T-cell (primary cell): ENCODE data around the gene CPZ. TPM values are rescaled to one million over a fixed set of nuclear protein-coding genes. Genes with fewer than 3 reads are reported as not detected.

ENCODE experiments used
- ATAC-seq, 4 experiments: fragments of 200-7000 bp in 3 of 4; fragments of 150-1000 bp in 1 of 4; cut with Tn5 transposase; replicated peaks in 1 of 4; 1 replicate in 3 of 4; 2 replicates in 1 of 4; pipeline ENCODE4 v1.10.0; 2021; ENCODE audit warnings: moderate library complexity in 3 of 4, mild to moderate bottlenecking in 2 of 4, moderate number of reproducible peaks in 1 of 4
- CTCF ChIA-PET, 2 donors: fragments of 300-600 bp; sonication (Branson Sonifier 250); formaldehyde crosslinking; loops; one replicate each; lab custom pipeline; 2022; ENCODE audit warnings: antibody characterized with exemption in 2 of 2; lab: Charles Lee
- POLR2A ChIA-PET, 2 donors: fragments of 300-600 bp; sonication (Branson Sonifier 250); formaldehyde crosslinking; loops; one replicate each; lab custom pipeline; 2022; ENCODE audit warnings: antibody characterized with exemption in 2 of 2; lab: Charles Lee
- DNase-seq, 35 experiments: peaks; one replicate each; pipeline versions ENCODE4 v3.0.0 to v3.0.0-alpha.2; 2013 to 2023
- H3K27ac ChIP-seq: one replicate; pipeline ENCODE4 v1.5.1; 2013; ENCODE audit warnings: low read length
- H3K27me3 ChIP-seq, 2 experiments: replicated peaks in 1 of 2; 1 replicate in 1 of 2; 2 replicates in 1 of 2; pipeline versions ENCODE4 v1.6.1 to v1.7.0; 2013; ENCODE audit warnings: low read length in 1 of 2, mixed read lengths in 1 of 2; ENCODE audit not compliant: control insufficient read depth in 2 of 2, insufficient read depth in 2 of 2; ENCODE audit errors: extremely low read depth in 1 of 2
- H3K36me3 ChIP-seq, 2 donors: 1 replicate in 1 of 2; 2 replicates in 1 of 2; pipeline versions ENCODE4 v1.6.1 to v1.7.0; 2013; ENCODE audit warnings: low read length in 1 of 2; ENCODE audit not compliant: control insufficient read depth in 2 of 2, insufficient read depth in 1 of 2; ENCODE audit errors: extremely low read depth in 1 of 2
- H3K4me1 ChIP-seq, 2 experiments: 1 replicate in 1 of 2; 2 replicates in 1 of 2; pipeline versions ENCODE4 v1.6.1 to v1.7.0; 2013; ENCODE audit warnings: low read length in 2 of 2, mixed read lengths in 1 of 2; ENCODE audit not compliant: insufficient read depth in 2 of 2, control insufficient read depth in 1 of 2; ENCODE audit errors: extremely low read depth in 1 of 2
- H3K4me3 ChIP-seq, 2 donors: 1 replicate in 1 of 2; 2 replicates in 1 of 2; pipeline versions ENCODE4 v1.5.1 to v1.7.0; 2013; ENCODE audit warnings: mild to moderate bottlenecking in 2 of 2, low read length in 1 of 2, moderate library complexity in 1 of 2; ENCODE audit not compliant: control insufficient read depth in 1 of 2; ENCODE audit errors: extremely low read depth in 1 of 2
- H3K9me3 ChIP-seq: 2 replicates; pipeline ENCODE4 v1.7.0; 2013
- H3K27ac Mint-ChIP-seq, 2 donors: one replicate each; pipeline ENCODE4 v1.8.0; 2020 to 2021; ENCODE audit warnings: mild to moderate bottlenecking in 2 of 2, mixed read lengths in 2 of 2
- H3K27me3 Mint-ChIP-seq, 2 donors: one replicate each; pipeline ENCODE4 v1.8.0; 2021 to 2022; ENCODE audit warnings: mixed read lengths in 2 of 2
- H3K36me3 Mint-ChIP-seq: one replicate; pipeline ENCODE4 v1.8.0; 2021; ENCODE audit warnings: mixed read lengths
- H3K4me1 Mint-ChIP-seq, 3 donors: one replicate each; pipeline ENCODE4 v1.8.0; 2020 to 2022; ENCODE audit warnings: mixed read lengths in 3 of 3, mild to moderate bottlenecking in 1 of 3
- H3K4me3 Mint-ChIP-seq, 3 donors: one replicate each; pipeline ENCODE4 v1.8.0; 2020 to 2022; ENCODE audit warnings: mild to moderate bottlenecking in 3 of 3, mixed read lengths in 3 of 3, moderate library complexity in 3 of 3
- H3K9me3 Mint-ChIP-seq, 3 donors: one replicate each; pipeline ENCODE4 v1.8.0; 2020 to 2022; ENCODE audit warnings: mixed read lengths in 3 of 3
- WGBS: methylation state at CpG from one replicate; pipeline ENCODE4 v1.1.5; 2013; ENCODE audit warnings: missing lambda C conversion rate; ENCODE audit not compliant: insufficient coverage; 5-methylcytosine and 5-hydroxymethylcytosine counted together
- total RNA-seq, 35 experiments: library from RNA in 6 of 35; stranded (reverse) in 6 of 35; fragments of 120-200 nt in 1 of 35; gene quantifications; one replicate each; pipeline versions ENCODE4 v1.2.1 to v1.2.4 and lab custom pipeline; 2013 to 2026

The CPZ gene
- total RNA-seq, 5 donors from 2014 or later (not counting 1 experiment from before 2014, with no cell fraction given) = 0.18 to 0.32 TPM; not detected in 3

DNA sequence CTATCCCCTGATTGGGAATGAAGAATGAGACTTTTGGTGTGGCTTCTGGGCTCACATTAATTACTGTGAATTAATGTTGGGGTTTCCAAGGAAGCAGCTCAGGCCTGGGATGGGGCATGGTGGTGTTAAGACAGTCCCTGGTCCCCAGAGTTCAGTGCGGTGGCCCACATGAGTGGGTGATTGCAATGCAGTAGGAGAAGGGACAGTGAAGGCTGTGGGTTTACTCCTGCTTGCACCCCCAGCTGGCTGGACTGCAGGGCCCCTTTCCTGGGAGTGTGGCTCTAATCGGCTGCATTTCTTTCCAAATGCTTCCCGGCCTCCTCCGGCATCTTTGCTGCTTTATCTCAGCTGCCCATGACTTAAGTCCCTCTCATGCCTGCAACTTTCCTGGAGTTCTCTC is 40.5 kb upstream of the CPZ start:
- Mint-ChIP-seq H3K27me3 (peaks cover 0 to 9% of the 10 kb centered on the region in 2 donors), H3K36me3 (no peaks in the 10 kb centered on the region), H3K4me3 (no peak overlapping the region), H3K9me3 (no peaks in the 10 kb centered on the region), H3K4me1 (no peaks in the 10 kb centered on the region), H3K27ac (no peak overlapping the region)
- DNase-seq (no peak), ATAC-seq (no peak)
- CTCF ChIA-PET = no interaction called here
- Histone ChIP-seq H3K4me3 (no peak overlapping the region), H3K27ac (no peak overlapping the region), H3K9me3 (no peaks in the 10 kb centered on the region), H3K36me3 (no peaks in the 10 kb centered on the region), H3K4me1 (no peaks in the 10 kb centered on the region), H3K27me3 (peaks cover 0 to 12% of the 10 kb centered on the region in 2 experiments)
- POLR2A ChIA-PET = no interaction called here
- 100% methylated on average over 4 of the region's 4 CpGs for WGBS

GRCh38 chr4:8552581-8553205 is 39.9 kb upstream of the CPZ start:
- no peaks in the 10 kb centered on the region for H3K9me3 Mint-ChIP-seq
- H3K27ac Mint-ChIP-seq = no peak overlapping the region
- H3K4me1 Mint-ChIP-seq = no peaks in the 10 kb centered on the region
- H3K4me3 Mint-ChIP-seq = no peak overlapping the region
- ATAC-seq (no peak), DNase-seq (no peak)
- no peaks in the 10 kb centered on the region for H3K36me3 Mint-ChIP-seq
- H3K36me3 ChIP-seq = no peaks in the 10 kb centered on the region
- ChIA-PET CTCF (no interaction called here), POLR2A (no interaction called here)
- peaks cover 0 to 5% of the 10 kb centered on the region in 2 donors for H3K27me3 Mint-ChIP-seq
- 80% methylated on average over 6 of the region's 8 CpGs for WGBS
- no peak overlapping the region for H3K27ac ChIP-seq
- H3K4me3 ChIP-seq = no peak overlapping the region
- H3K27me3 ChIP-seq = peaks cover 0 to 9% of the 10 kb centered on the region in 2 experiments
- no peaks in the 10 kb centered on the region for H3K4me1 ChIP-seq
- H3K9me3 ChIP-seq = no peaks in the 10 kb centered on the region

GRCh38 chr4:8553216-8553615 is 39.3 kb upstream of the CPZ start:
- Mint-ChIP-seq H3K36me3 (no peaks in the 10 kb centered on the region), H3K27me3 (peaks cover 0 to 5% of the 10 kb centered on the region in 2 donors), H3K27ac (no peak overlapping the region), H3K9me3 (no peaks in the 10 kb centered on the region), H3K4me3 (no peak overlapping the region), H3K4me1 (no peaks in the 10 kb centered on the region)
- H3K27ac ChIP-seq = no peak overlapping the region
- peaks cover 0 to 11% of the 10 kb centered on the region in 2 experiments for H3K27me3 ChIP-seq
- no peak for DNase-seq
- WGBS = 76% methylated on average over 7 of the region's 8 CpGs
- POLR2A ChIA-PET = no interaction called here
- no peaks in the 10 kb centered on the region for H3K9me3 ChIP-seq
- no peaks in the 10 kb centered on the region for H3K36me3 ChIP-seq
- no peak for ATAC-seq
- CTCF ChIA-PET = no interaction called here
- H3K4me3 ChIP-seq = no peak overlapping the region
- H3K4me1 ChIP-seq = no peaks in the 10 kb centered on the region

DNA sequence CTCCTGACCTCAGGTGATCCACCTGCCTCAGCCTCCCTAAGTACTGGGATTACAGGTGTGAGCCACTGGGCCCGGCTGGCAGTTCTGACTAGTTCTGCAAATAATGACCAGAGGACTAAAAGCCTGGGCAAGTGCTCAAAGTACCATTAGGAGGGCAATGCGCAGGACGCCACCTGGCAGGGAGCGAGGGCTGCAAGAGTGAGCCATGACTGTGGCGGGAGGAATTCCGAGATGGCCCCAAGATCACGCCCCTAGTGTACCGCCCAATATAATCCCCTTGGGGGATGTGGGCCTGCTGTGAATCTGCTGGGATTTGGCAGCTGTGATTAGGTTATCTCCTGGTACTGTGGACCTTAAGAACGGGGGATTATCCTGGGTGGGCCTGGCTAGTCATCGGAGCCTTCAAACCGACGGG is 38.6 kb upstream of the CPZ start:
- Mint-ChIP-seq H3K27me3 (peaks cover 0 to 7% of the 10 kb centered on the region in 2 donors), H3K27ac (no peak overlapping the region), H3K4me3 (no peak overlapping the region), H3K4me1 (no peaks in the 10 kb centered on the region), H3K9me3 (no peaks in the 10 kb centered on the region), H3K36me3 (no peaks in the 10 kb centered on the region)
- Histone ChIP-seq H3K4me3 (no peak overlapping the region), H3K27me3 (peaks cover 0 to 17% of the 10 kb centered on the region in 2 experiments), H3K27ac (no peak overlapping the region), H3K4me1 (no peaks in the 10 kb centered on the region), H3K36me3 (no peaks in the 10 kb centered on the region), H3K9me3 (no peaks in the 10 kb centered on the region)
- DNase-seq (no peak), ATAC-seq (no peak)
- ChIA-PET POLR2A (no interaction called here), CTCF (no interaction called here)
- 84% methylated on average over 9 of the region's 12 CpGs for WGBS

- CTCF ChIA-PET = no interaction called here
- H3K27ac Mint-ChIP-seq = no peak overlapping the region
Observed at GRCh38 chr4:8554555-8555100, 37.9 kb upstream of the CPZ start.

GRCh38 chr4:8555716-8556115 is 36.8 kb upstream of the CPZ start:
- Mint-ChIP-seq H3K9me3 (no peaks in the 10 kb centered on the region), H3K27me3 (peaks cover 0 to 7% of the 10 kb centered on the region in 2 donors), H3K36me3 (no peaks in the 10 kb centered on the region), H3K4me3 (no peak overlapping the region), H3K27ac (no peak overlapping the region), H3K4me1 (no peaks in the 10 kb centered on the region)
- no peaks in the 10 kb centered on the region for H3K4me1 ChIP-seq
- CTCF ChIA-PET = no interaction called here
- 65% methylated on average over 3 of the region's 5 CpGs for WGBS
- ATAC-seq (no peak), DNase-seq (no peak)
- no peaks in the 10 kb centered on the region for H3K36me3 ChIP-seq
- H3K9me3 ChIP-seq = no peaks in the 10 kb centered on the region
- no peak overlapping the region for H3K4me3 ChIP-seq
- peaks cover 0 to 28% of the 10 kb centered on the region in 2 experiments for H3K27me3 ChIP-seq
- POLR2A ChIA-PET = no interaction called here
- no peak overlapping the region for H3K27ac ChIP-seq

More at GRCh38 chr4:8554555-8555100, 37.9 kb upstream of the CPZ start:
- H3K27me3 ChIP-seq = peaks cover 0 to 19% of the 10 kb centered on the region in 2 experiments
- Mint-ChIP-seq H3K4me3 (no peak overlapping the region), H3K9me3 (no peaks in the 10 kb centered on the region), H3K36me3 (no peaks in the 10 kb centered on the region), H3K4me1 (no peaks in the 10 kb centered on the region), H3K27me3 (peaks cover 0 to 7% of the 10 kb centered on the region in 2 donors)
- H3K27ac ChIP-seq = no peak overlapping the region
- H3K9me3 ChIP-seq = no peaks in the 10 kb centered on the region
- 85% methylated on average over 4 of the region's 17 CpGs for WGBS
- DNase-seq (no peak), ATAC-seq (no peak)
- H3K36me3 ChIP-seq = no peaks in the 10 kb centered on the region
- H3K4me3 ChIP-seq = no peak overlapping the region
- no peaks in the 10 kb centered on the region for H3K4me1 ChIP-seq
- POLR2A ChIA-PET = no interaction called here
